CD4-positive, alpha-beta T cell treated with Interferon alpha-2 for 1 hour (primary cell): ENCODE measurements around the gene MRPS6.

Experiments used
- DNase-seq, 2 donors: peaks; one replicate each; pipeline ENCODE4 v3.0.0-alpha.2; 2020 to 2022

MRPS6 gene

GRCh38 chr21:34135330-34135729 is 62.0 kb downstream of the MRPS6 start:
- DNase-seq, result no peak

- no peak for DNase-seq
Observed at GRCh38 chr21:34141373-34141772, 68.0 kb downstream of the MRPS6 start.

GRCh38 chr21:34143685-34144182 is 70.4 kb downstream of the MRPS6 start:
- DNase-seq, result no peak

GRCh38 chr21:34144224-34144623 is 70.8 kb downstream of the MRPS6 start:
- no peak for DNase-seq

GRCh38 chr21:34147792-34148418 is 74.5 kb downstream of the MRPS6 start:
- DNase-seq, result no peak

DNA sequence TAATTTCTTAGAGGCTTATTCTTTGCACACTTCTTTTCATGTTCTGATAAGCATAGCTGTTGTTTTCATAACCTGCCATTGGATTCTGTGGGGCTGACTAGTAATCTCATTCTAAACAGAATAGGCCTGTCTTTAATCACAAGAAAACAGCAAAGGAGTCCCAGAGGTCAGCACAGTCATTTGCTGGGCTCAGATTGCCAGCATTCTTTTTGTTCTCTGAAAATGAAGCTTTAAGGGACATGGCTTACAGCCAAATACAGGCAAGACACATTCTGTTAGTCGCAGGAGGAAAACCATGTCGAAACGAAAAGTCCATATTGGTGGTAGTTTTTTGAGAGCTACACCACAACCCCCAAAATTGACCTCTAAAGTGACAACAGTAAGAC is 75.0 kb downstream of the MRPS6 start:
- DNase-seq, result no peak

- no peak for DNase-seq
Observed at GRCh38 chr21:34148826-34149558, 75.6 kb downstream of the MRPS6 start.

DNA sequence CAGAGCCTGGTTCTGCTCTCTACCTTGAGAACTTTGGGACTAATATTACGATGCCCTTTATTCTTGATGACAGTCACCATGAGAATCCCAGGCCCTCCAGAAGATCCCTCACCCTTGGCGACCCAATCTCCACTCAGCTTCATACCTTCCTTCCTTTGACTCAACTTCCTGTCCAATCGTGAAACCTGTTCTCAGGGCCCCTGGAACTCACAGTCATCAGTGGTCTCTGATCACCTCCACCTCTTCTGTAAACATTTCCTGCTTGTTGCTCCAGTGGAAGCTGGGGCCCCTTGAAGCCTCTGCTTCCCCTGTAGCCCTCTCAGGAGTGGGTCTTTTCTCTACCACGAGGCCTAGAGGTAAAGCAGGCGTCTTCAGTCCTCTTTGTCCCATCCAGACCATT is 79.1 kb downstream of the MRPS6 start:
- DNase-seq, result no peak

GRCh38 chr21:34154878-34155277 is 81.5 kb downstream of the MRPS6 start:
- no peak for DNase-seq

GRCh38 chr21:34156957-34157356 is 83.6 kb downstream of the MRPS6 start:
- DNase-seq, result no peak

GRCh38 chr21:34157521-34157920 is 84.1 kb downstream of the MRPS6 start:
- DNase-seq, result no peak

GRCh38 chr21:34158866-34159835 is 85.8 kb downstream of the MRPS6 start:
- DNase-seq, result no peak

DNA sequence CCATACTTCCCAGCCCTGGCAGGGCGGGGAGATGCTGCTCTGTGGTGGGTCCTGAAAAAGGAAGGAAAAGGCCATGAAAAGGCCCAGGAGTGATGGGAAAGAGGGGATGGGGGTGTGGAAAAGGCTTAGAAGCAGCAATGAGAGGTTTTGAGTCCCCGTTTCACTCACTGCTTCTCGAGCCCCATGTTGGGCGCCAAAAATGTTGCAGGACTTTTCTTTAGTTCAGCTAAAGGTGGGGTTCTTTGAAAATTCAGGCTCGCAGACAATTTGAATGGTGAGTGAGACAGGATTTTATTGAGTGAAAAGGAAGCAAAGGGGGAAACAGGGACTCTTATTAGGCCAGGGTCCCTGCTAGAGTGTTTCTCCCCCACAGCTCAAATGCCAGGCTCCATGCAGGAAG is 93.1 kb downstream of the MRPS6 start:
- peak in 1 of 2 donors; percentile 2 for DNase-seq

DNA sequence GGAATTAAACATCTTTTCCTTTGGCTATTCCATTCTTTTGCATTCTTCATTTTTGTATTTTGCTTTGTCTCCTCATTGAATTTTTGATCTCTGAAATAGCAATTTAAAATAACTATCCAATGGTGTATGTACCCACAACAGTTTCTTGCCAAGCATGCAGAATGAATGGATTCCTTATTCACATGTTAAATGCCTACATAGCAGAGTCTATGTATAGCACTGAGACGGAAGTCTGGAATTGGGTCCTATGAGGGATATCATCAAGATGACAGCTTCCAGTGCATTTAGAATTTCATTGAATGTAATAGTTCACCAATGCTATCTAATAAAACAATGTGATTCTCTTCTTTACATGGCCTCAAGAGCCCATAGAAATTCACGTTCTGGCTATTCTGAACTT is 97.5 kb downstream of the MRPS6 start:
- no peak for DNase-seq

- DNase-seq, result no peak
Observed at GRCh38 chr21:34174470-34174869, 101.1 kb downstream of the MRPS6 start.

DNA sequence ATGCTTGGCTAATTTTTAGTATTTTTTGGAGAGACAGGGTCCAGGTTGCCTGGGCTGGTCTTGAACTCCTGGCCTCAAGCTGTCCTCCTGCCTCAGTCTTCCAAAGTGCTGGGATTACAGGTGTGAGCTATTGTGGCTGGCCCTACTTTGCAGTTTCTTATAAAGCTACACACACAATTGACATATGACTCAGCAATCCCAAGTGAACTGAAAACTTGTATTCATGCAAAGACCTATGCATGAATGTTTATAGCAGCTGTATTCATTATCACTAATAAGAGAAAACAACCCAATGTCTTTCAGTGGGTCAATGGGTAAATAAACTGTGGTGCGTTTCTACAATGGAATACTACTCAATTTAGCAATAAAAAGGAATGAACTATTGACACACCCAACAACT is 103.1 kb downstream of the MRPS6 start:
- no peak for DNase-seq

GRCh38 chr21:34177919-34178567 is 104.7 kb downstream of the MRPS6 start:
- no peak for DNase-seq

DNA sequence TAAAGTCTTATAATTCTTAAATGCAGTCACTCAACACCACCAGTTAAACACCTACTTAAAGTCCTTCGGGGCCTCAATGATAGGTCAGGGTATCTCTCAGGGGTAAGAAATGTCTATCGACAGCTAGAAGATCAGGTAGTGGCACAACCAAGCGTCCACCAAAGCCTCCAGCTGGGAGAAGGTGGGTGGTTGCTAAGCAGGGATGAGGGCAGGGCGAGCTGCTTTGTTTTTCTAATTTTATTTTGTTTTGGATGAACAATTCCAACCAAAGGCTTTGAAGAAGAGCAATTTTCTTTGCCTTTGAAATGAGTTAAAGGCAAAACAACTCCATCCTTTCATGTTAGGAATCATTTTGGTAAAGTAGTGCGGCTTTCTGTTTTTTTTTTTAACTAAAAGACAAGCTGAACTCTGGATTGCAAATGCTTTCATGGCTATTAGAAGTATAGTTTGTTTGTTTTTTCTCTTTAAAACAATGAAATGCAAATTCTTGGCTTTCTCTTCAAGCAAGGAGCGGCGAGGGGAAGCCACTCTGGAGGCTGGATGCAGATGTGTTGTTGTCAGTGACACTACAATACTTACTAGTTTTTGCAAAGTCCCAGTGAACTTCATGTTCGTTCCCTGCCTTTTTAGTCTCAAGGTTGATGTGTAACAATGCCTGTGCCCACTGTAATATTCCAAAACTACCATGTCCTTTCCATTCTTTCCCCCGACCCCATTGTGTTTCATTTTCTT is 106.0 kb downstream of the MRPS6 start:
- DNase-seq, result no peak

DNA sequence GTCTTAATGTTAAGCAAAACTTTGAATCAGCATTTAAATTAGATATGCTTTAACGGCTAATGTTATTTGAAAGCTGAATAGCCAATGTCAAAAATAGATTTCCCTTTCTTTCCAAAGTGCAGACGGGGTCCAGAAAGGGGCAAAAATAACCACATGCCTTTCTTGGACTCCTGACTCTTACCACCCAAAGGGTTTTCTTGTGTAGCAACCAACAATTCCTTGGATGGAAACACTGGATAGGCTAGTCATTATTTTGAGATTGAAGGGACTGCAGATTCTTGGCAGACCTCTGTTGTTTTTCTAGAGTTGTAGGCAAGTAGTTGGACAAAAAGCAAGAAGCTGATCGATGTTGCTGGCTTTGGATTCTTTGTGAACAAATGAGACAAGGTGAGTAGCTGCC is 107.0 kb downstream of the MRPS6 start:
- DNase-seq, result no peak

- no peak for DNase-seq
Observed at GRCh38 chr21:34180826-34181359, 107.5 kb downstream of the MRPS6 start.

DNA sequence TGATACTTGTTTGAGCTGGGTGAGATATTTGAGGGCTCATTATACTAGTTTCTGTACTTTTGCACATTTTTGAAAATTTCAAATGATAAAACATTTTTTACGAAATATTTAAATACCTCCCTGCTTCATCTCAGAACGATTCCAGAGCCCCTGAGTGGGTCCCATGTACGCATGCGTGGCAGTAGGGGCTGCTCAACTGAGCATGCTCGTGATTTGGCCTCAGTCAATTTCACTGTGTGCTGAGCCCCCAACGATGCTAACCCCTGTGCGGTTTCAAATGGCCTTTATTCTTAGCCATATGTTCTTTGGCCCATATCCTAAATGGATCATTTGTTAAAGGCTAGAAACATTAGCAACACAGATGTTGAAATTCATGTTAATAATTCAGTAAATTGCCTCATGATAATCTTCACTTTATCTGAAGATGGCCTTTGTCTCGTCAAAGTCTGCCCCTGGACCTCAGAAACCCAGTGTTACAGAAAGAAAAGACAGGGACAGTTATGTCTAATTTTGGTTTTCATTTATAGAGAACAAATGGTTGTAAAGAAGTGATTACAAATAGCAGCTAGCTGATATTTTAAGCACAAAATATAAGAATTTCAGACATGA is 108.2 kb downstream of the MRPS6 start:
- no peak for DNase-seq
